ENCODE measurements around the gene CBARP.

CBARP gene

GRCh38 chr19:1275260-1275975, 37.6 kb upstream of the CBARP start, which contains the start of gene FAM174C:
Gene FAM174C, plus strand, starts transcription at chr19:1275530. Its CDS starts 20 bp downstream, at chr19:1275550.
- peak; percentile 85 for DNase-seq

GRCh38 chr19:1274852-1275259, 37.1 kb upstream of the CBARP start:
- no peak for DNase-seq

- DNase-seq: no peak
Measured at GRCh38 chr19:1274081-1274851, 36.5 kb upstream of the CBARP start.

GRCh38 chr19:1273263-1274041, 35.6 kb upstream of the CBARP start:
- no peak for DNase-seq

GRCh38 chr19:1272423-1273262, 34.8 kb upstream of the CBARP start:
- no peak for DNase-seq

- DNase-seq: no peak
Measured at GRCh38 chr19:1271528-1272422, 34.0 kb upstream of the CBARP start.

- DNase-seq: no peak
Measured at GRCh38 chr19:1270854-1271527, 33.2 kb upstream of the CBARP start.

- DNase-seq: no peak
Measured at GRCh38 chr19:1270213-1270853, 32.5 kb upstream of the CBARP start.

- DNase-seq: peak; percentile 22
Measured at GRCh38 chr19:1269478-1270212, 31.8 kb upstream of the CBARP start.

- peak; percentile 94 for DNase-seq
Measured at GRCh38 chr19:1269065-1269477, 31.3 kb upstream of the CBARP start, which contains the start of gene CIRBP. Gene CIRBP, plus strand, starts transcription at chr19:1269332. Its CDS starts 1,602 bp downstream, at chr19:1270934.

- DNase-seq: no peak
Measured at GRCh38 chr19:1268226-1269064, 30.6 kb upstream of the CBARP start.

GRCh38 chr19:1267477-1268225, 29.8 kb upstream of the CBARP start:
- no peak for DNase-seq

GRCh38 chr19:1266916-1267476, 29.2 kb upstream of the CBARP start:
- DNase-seq: no peak

- DNase-seq: no peak
Measured at GRCh38 chr19:1266129-1266915, 28.5 kb upstream of the CBARP start.

GRCh38 chr19:1265615-1266128, 27.9 kb upstream of the CBARP start:
- no peak for DNase-seq
